ENCODE data around the gene C22orf15. TPM values are rescaled to one million over a fixed set of nuclear protein-coding genes. Genes with fewer than 3 reads are reported as not detected.
A peak's percentile ranks its signal among the peaks of the same experiment; 100 is the strongest.

The C22orf15 gene
- total RNA-seq, 1 donor from 2014 or later, result not detected

- Mint-ChIP-seq H3K27me3 (ENCODE audit: unreplicated experiment) (no peaks in the 10 kb centered on the region), H3K36me3 (ENCODE audit: unreplicated experiment) (no peaks in the 10 kb centered on the region), H3K27ac (ENCODE audit: unreplicated experiment) (no peak overlapping the region), H3K4me3 (ENCODE audit: unreplicated experiment) (no peak overlapping the region), H3K9me3 (ENCODE audit: unreplicated experiment) (no peaks in the 10 kb centered on the region), H3K4me1 (ENCODE audit: unreplicated experiment) (peaks cover 21% of the 10 kb centered on the region)
- no peak for DNase-seq (ENCODE audit: extremely low spot score, unreplicated experiment)
- no peak for TF ChIP-seq CTCF (IDR thresholded peaks at IDR 0.05)
These were observed 1.2 kb downstream of the C22orf15 start for GRCh38 chr22:23763954-23764353.

- Mint-ChIP-seq H3K27me3 (ENCODE audit: unreplicated experiment) (no peaks in the 10 kb centered on the region), H3K4me3 (ENCODE audit: unreplicated experiment) (no peak overlapping the region), H3K9me3 (ENCODE audit: unreplicated experiment) (no peaks in the 10 kb centered on the region), H3K4me1 (ENCODE audit: unreplicated experiment) (peaks cover 21% of the 10 kb centered on the region), H3K27ac (ENCODE audit: unreplicated experiment) (peak overlapping the region; percentile 34), H3K36me3 (ENCODE audit: unreplicated experiment) (no peaks in the 10 kb centered on the region)
- DNase-seq (ENCODE audit: extremely low spot score, unreplicated experiment), result no peak
- TF ChIP-seq CTCF (IDR thresholded peaks at IDR 0.05), result no peak
These were observed 2.4 kb downstream of the C22orf15 start for GRCh38 chr22:23764899-23765881.

GRCh38 chr22:23767303-23767672, 4.5 kb downstream of the C22orf15 start:
- TF ChIP-seq CTCF (IDR thresholded peaks at IDR 0.05), result no peak
- H3K9me3 Mint-ChIP-seq (ENCODE audit: unreplicated experiment), result no peaks in the 10 kb centered on the region
- H3K4me1 Mint-ChIP-seq (ENCODE audit: unreplicated experiment), result peaks cover 30% of the 10 kb centered on the region
- DNase-seq (ENCODE audit: extremely low spot score, unreplicated experiment), result no peak
- no peaks in the 10 kb centered on the region for H3K36me3 Mint-ChIP-seq (ENCODE audit: unreplicated experiment)
- H3K27me3 Mint-ChIP-seq (ENCODE audit: unreplicated experiment), result no peaks in the 10 kb centered on the region
- peak overlapping the region; percentile 27 for H3K27ac Mint-ChIP-seq (ENCODE audit: unreplicated experiment)
- peak overlapping the region; percentile 62 for H3K4me3 Mint-ChIP-seq (ENCODE audit: unreplicated experiment)

GRCh38 chr22:23767673-23768548, 5.1 kb downstream of the C22orf15 start, which contains the start of gene CHCHD10:
CHCHD10 (minus strand) TSS chr22:23767972; CDS start chr22:23767874, 98 bp downstream.
- H3K4me1 Mint-ChIP-seq (ENCODE audit: unreplicated experiment), result peaks cover 27% of the 10 kb centered on the region
- no peaks in the 10 kb centered on the region for H3K9me3 Mint-ChIP-seq (ENCODE audit: unreplicated experiment)
- H3K27me3 Mint-ChIP-seq (ENCODE audit: unreplicated experiment), result no peaks in the 10 kb centered on the region
- no peaks in the 10 kb centered on the region for H3K36me3 Mint-ChIP-seq (ENCODE audit: unreplicated experiment)
- peak within 1 kb of the TSS; percentile 60 for H3K27ac Mint-ChIP-seq (ENCODE audit: unreplicated experiment)
- H3K4me3 Mint-ChIP-seq (ENCODE audit: unreplicated experiment), result peak within 1 kb of the TSS; percentile 80
- peak; percentile 93 for DNase-seq (ENCODE audit: extremely low spot score, unreplicated experiment)
- peak; percentile 90 for TF ChIP-seq CTCF (IDR thresholded peaks at IDR 0.05)
